Sigmoid colon (tissue), 7 donors: ENCODE data around the gene DOCK1. TPM values are rescaled to one million over a fixed set of nuclear protein-coding genes. Genes with fewer than 3 reads are reported as not detected.

Experiments
- DNase-seq: peaks from one replicate; pipeline ENCODE4 v3.0.0-alpha.2; 2019
- H3K27ac ChIP-seq, 4 donors: fragments of 200-600 bp; sonication (generic); one replicate each; pipeline ENCODE4 v1.5.1; 2016 to 2019; ENCODE audit warnings: mild to moderate bottlenecking in 1 of 4
- H3K27me3 ChIP-seq, 3 donors: fragments of 200-600 bp; sonication (generic); one replicate each; pipeline ENCODE4 v1.5.1; 2019; ENCODE audit warnings: mild to moderate bottlenecking in 1 of 3
- H3K36me3 ChIP-seq, 4 donors: fragments of 200-600 bp; sonication (generic); one replicate each; pipeline ENCODE4 v1.5.1; 2016 to 2019
- H3K4me1 ChIP-seq, 4 donors: fragments of 200-600 bp; sonication (generic); one replicate each; pipeline ENCODE4 v1.5.1; 2017 to 2019
- H3K4me3 ChIP-seq, 4 donors: fragments of 200-600 bp; sonication (generic); one replicate each; pipeline ENCODE4 v1.5.1; 2017 to 2019; ENCODE audit warnings: mild to moderate bottlenecking in 2 of 4, moderate library complexity in 1 of 4
- H3K9me3 ChIP-seq, 4 donors: fragments of 200-600 bp in 3 of 4; sonication (generic) in 3 of 4; one replicate each; pipeline versions ENCODE4 v1.5.1 to v1.6.1; 2013 to 2019
- CTCF ChIP-seq, 4 experiments: fragments of 450-650 bp in 3 of 4; fragments of 200-600 bp in 1 of 4; IDR thresholded peaks; one replicate each; pipeline ENCODE4 v1.5.1; 2016 to 2019; ENCODE audit warnings: antibody characterized with exemption in 4 of 4, mild to moderate bottlenecking in 3 of 4, moderate library complexity in 2 of 4
- EP300 ChIP-seq, 4 donors: sonication (generic); formaldehyde crosslinking; IDR thresholded peaks; one replicate each; pipeline ENCODE4 v1.6.1; 2017; ENCODE audit warnings: antibody characterized with exemption in 4 of 4
- POLR2A ChIP-seq, 2 donors: fragments of 450-650 bp; IDR thresholded peaks; one replicate each; pipeline ENCODE4 v1.6.1; 2016; ENCODE audit warnings: antibody characterized with exemption in 2 of 2, mild to moderate bottlenecking in 2 of 2, moderate library complexity in 2 of 2
- POLR2AphosphoS5 ChIP-seq, 4 donors: sonication (generic); formaldehyde crosslinking; IDR thresholded peaks; one replicate each; pipeline ENCODE4 v1.6.1; 2017; ENCODE audit warnings: antibody characterized with exemption in 4 of 4
- WGBS, 2 donors: extraction: QIAGEN DNeasy Blood & Tissue Kit; methylation state at CpG; one replicate each; pipeline ENCODE4 v1.1.7; 2013; 5-methylcytosine and 5-hydroxymethylcytosine counted together
- intact Hi-C: fragments of 100-400 bp; cut with DNase I; formaldehyde crosslinking; loops from one replicate; pipeline ENCODE4 v1.15.1; 2023
- polyA plus RNA-seq, 3 donors: library from polyadenylated mRNA; stranded (reverse); fragments of 200-250 nt; gene quantifications; one replicate each; pipeline ENCODE4 v1.2.3, GENCODE V29; 2013
- total RNA-seq, 4 donors: library from RNA; depleted of rRNA; stranded (reverse); fragments of >200 nt; gene quantifications; one replicate each; pipeline ENCODE4 v1.1.0, GENCODE V29; 2016
- donor health status: healthy with polysubstance abuse.
- donor health status: Bipolar disorder and iron deficiency.
- donor health status: healthy.

The DOCK1 gene
- total and polyA plus RNA-seq, 7 donors, result 15.0 to 53.7 (median 40.2) TPM

- DNase-seq, result no peak
- H3K4me3 ChIP-seq, result no peak overlapping the region
- H3K27me3 ChIP-seq, result no peaks in the 10 kb centered on the region
- no peak for TF ChIP-seq EP300 (IDR thresholded peaks at IDR 0.05)
- no peak for TF ChIP-seq POLR2A (IDR thresholded peaks at IDR 0.05)
- intact Hi-C loops, result no loop called here
- H3K36me3 ChIP-seq, result peaks cover 0 to 47% (median 8%) of the 10 kb centered on the region in 4 donors
- H3K9me3 ChIP-seq, result no peaks in the 10 kb centered on the region
- no peaks in the 10 kb centered on the region for H3K4me1 ChIP-seq
- WGBS, 2 donors, result 78 to 80% methylated on average over 2 of the region's 2 CpGs
- H3K27ac ChIP-seq, result no peak overlapping the region
These were observed 528.8 kb downstream of the DOCK1 start for GRCh38 chr10:127434006-127434405.

DNA sequence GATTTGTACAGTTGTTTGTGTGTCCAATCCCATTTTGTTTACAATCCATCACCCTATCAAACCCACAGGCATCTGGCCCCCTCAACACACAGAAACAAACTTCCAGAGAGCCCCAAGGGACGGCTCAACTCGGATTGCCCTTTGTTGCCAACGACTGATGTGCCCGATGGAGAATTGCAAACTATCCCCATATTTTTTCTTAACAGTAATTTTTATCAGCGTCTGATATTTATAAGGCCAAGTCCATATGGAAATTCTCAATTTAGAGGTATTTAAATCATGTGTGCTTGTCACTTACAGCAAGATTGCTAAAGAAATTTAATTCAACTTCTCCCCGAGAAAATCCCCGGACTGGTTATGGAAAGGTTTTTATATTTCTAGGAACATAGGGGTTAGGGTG is 530.0 kb downstream of the DOCK1 start:
- intact Hi-C loops, result no loop called here
- TF ChIP-seq EP300 (IDR thresholded peaks at IDR 0.05) (no peak), POLR2A (IDR thresholded peaks at IDR 0.05) (no peak), CTCF (IDR thresholded peaks at IDR 0.05) (no peak), POLR2AphosphoS5 (IDR thresholded peaks at IDR 0.05) (no peak)
- Histone ChIP-seq H3K27ac (no peak overlapping the region), H3K36me3 (peaks cover 0 to 59% (median 12%) of the 10 kb centered on the region in 4 donors), H3K27me3 (no peaks in the 10 kb centered on the region), H3K9me3 (no peaks in the 10 kb centered on the region), H3K4me1 (no peaks in the 10 kb centered on the region), H3K4me3 (no peak overlapping the region)
- DNase-seq, result no peak
- WGBS, 2 donors, result 80 to 92% methylated on average over 7 of the region's 7 CpGs

- no peak overlapping the region for H3K4me3 ChIP-seq
- no peak overlapping the region for H3K27ac ChIP-seq
- no peaks in the 10 kb centered on the region for H3K27me3 ChIP-seq
- intact Hi-C loops, result no loop called here
- no peak for DNase-seq
- 86 to 90% methylated on average over 11 of the region's 11 CpGs for WGBS, 2 donors
- no peaks in the 10 kb centered on the region for H3K4me1 ChIP-seq
- no peak for TF ChIP-seq POLR2A (IDR thresholded peaks at IDR 0.05)
- no peak for TF ChIP-seq CTCF (IDR thresholded peaks at IDR 0.05)
- no peak for TF ChIP-seq EP300 (IDR thresholded peaks at IDR 0.05)
- no peak for TF ChIP-seq POLR2AphosphoS5 (IDR thresholded peaks at IDR 0.05)
- peaks cover 0 to 64% (median 20%) of the 10 kb centered on the region in 4 donors for H3K36me3 ChIP-seq
- no peaks in the 10 kb centered on the region for H3K9me3 ChIP-seq
These were observed 535.1 kb downstream of the DOCK1 start for GRCh38 chr10:127440371-127440770.

- intact Hi-C loops, result no loop called here
- TF ChIP-seq CTCF (IDR thresholded peaks at IDR 0.05) (no peak), POLR2A (IDR thresholded peaks at IDR 0.05) (no peak), EP300 (IDR thresholded peaks at IDR 0.05) (no peak), POLR2AphosphoS5 (IDR thresholded peaks at IDR 0.05) (no peak)
- Histone ChIP-seq H3K27ac (no peak overlapping the region), H3K36me3 (peaks cover 0 to 68% (median 20%) of the 10 kb centered on the region in 4 donors), H3K4me1 (no peaks in the 10 kb centered on the region), H3K27me3 (no peaks in the 10 kb centered on the region), H3K9me3 (no peaks in the 10 kb centered on the region), H3K4me3 (no peak overlapping the region)
- WGBS, 2 donors, result 74 to 87% methylated on average over 16 of the region's 16 CpGs
- peak; percentile 47 for DNase-seq
These were observed 536.4 kb downstream of the DOCK1 start for GRCh38 chr10:127441350-127442219.

- Histone ChIP-seq H3K9me3 (no peaks in the 10 kb centered on the region), H3K4me3 (no peak overlapping the region), H3K27me3 (no peaks in the 10 kb centered on the region), H3K36me3 (peaks cover 0 to 73% (median 23%) of the 10 kb centered on the region in 4 donors), H3K4me1 (no peaks in the 10 kb centered on the region), H3K27ac (no peak overlapping the region)
- no peak for DNase-seq
- TF ChIP-seq CTCF (IDR thresholded peaks at IDR 0.05), result no peak
- no peak for TF ChIP-seq POLR2AphosphoS5 (IDR thresholded peaks at IDR 0.05)
- TF ChIP-seq EP300 (IDR thresholded peaks at IDR 0.05), result no peak
- no peak for TF ChIP-seq POLR2A (IDR thresholded peaks at IDR 0.05)
- intact Hi-C loops, result no loop called here
- 60 to 76% methylated on average over 5 of the region's 5 CpGs for WGBS, 2 donors
These were observed 536.9 kb downstream of the DOCK1 start for GRCh38 chr10:127442220-127442525.
